NCI-H187 (cell line): ENCODE results near the gene HIPK1.

Source experiments
- DNase-seq, 2 experiments: peaks; one replicate each; lab custom pipeline; 2025; lab: John Stamatoyannopoulos, UW

The HIPK1 gene

GRCh38 chr1:113928941-113929749 is at the start of gene HIPK1:
TSS of gene HIPK1 (plus strand) at chr1:113929324.
- DNase-seq: peak; percentile 93 to 96

- no peak for DNase-seq
Measured at GRCh38 chr1:113879739-113880038, 49.4 kb upstream of the HIPK1 start.

- no peak for DNase-seq
Measured at GRCh38 chr1:113881661-113882060, 47.5 kb upstream of the HIPK1 start.

- DNase-seq: no peak
Measured at GRCh38 chr1:113886417-113887401, 42.4 kb upstream of the HIPK1 start.

- no peak for DNase-seq
Measured at GRCh38 chr1:113887402-113888175, 41.5 kb upstream of the HIPK1 start, which contains the start of gene BCL2L15. TSS of gene BCL2L15 (minus strand) at chr1:113887581. CDS start at chr1:113887375, 206 bp downstream.

- no peak for DNase-seq
Measured at GRCh38 chr1:113890816-113891215, 38.3 kb upstream of the HIPK1 start.

GRCh38 chr1:113891631-113892220 is 37.4 kb upstream of the HIPK1 start:
- no peak for DNase-seq

GRCh38 chr1:113893267-113893666 is 35.9 kb upstream of the HIPK1 start:
- DNase-seq: no peak

GRCh38 chr1:113895098-113895497 is 34.0 kb upstream of the HIPK1 start:
- no peak for DNase-seq

GRCh38 chr1:113895961-113896360 is 33.2 kb upstream of the HIPK1 start:
- no peak for DNase-seq

GRCh38 chr1:113898241-113898814 is 30.8 kb upstream of the HIPK1 start:
- DNase-seq: no peak

- DNase-seq: no peak
Measured at GRCh38 chr1:113899111-113899510, 30.0 kb upstream of the HIPK1 start.

- no peak for DNase-seq
Measured at GRCh38 chr1:113901191-113901590, 27.9 kb upstream of the HIPK1 start.

- DNase-seq: no peak
Measured at GRCh38 chr1:113903501-113904292, 25.4 kb upstream of the HIPK1 start.

GRCh38 chr1:113904293-113904673 is 24.8 kb upstream of the HIPK1 start:
- peak in 1 of 2 experiments; percentile 29 for DNase-seq

GRCh38 chr1:113904674-113905434 is 24.3 kb upstream of the HIPK1 start, which contains the start of the genes AP4B1 and DCLRE1B:
TSS of gene AP4B1 (minus strand) at chr1:113904799. CDS start at chr1:113904717, 82 bp downstream.
TSS of gene DCLRE1B (plus strand) at chr1:113905326. CDS start at chr1:113905587, 261 bp downstream.
- DNase-seq: peak; percentile 97 to 100

GRCh38 chr1:113905435-113905861 is 23.7 kb upstream of the HIPK1 start:
- DNase-seq: no peak

- no peak for DNase-seq
Measured at GRCh38 chr1:113912594-113913311, 16.4 kb upstream of the HIPK1 start.

- no peak for DNase-seq
Measured at GRCh38 chr1:113913312-113913668, 15.8 kb upstream of the HIPK1 start.
